Adrenal gland (tissue), 5 donors: Measurements from ENCODE around the gene NFKB2.

Experiments
- CTCF ChIP-seq, 6 experiments: fragments of 450-650 bp in 4 of 6; fragments of 200-600 bp in 2 of 6; sonication (generic) in 1 of 6; IDR thresholded peaks; 1 replicate in 5 of 6; 2 replicates in 1 of 6; pipeline versions ENCODE4 v1.5.1 to v1.8.0; 2016 to 2021; ENCODE audit warnings: antibody characterized with exemption in 6 of 6, mild to moderate bottlenecking in 2 of 6, moderate library complexity in 1 of 6
- POLR2A ChIP-seq, 2 donors: fragments of 450-650 bp; IDR thresholded peaks; one replicate each; pipeline ENCODE4 v1.6.1; 2017; ENCODE audit warnings: antibody characterized with exemption in 2 of 2, mild to moderate bottlenecking in 2 of 2, moderate library complexity in 1 of 2
- donor health status: DM: no; HTN: no; CAD: no.

- TF ChIP-seq CTCF (IDR thresholded peaks at IDR 0.05) (no peak), POLR2A (IDR thresholded peaks at IDR 0.05) (no peak)
Measured at GRCh38 chr10:102426803-102427287, 31.3 kb downstream of the NFKB2 start.
